Lung (tissue), 12 donors: ENCODE data around the gene S100A8. TPM values are rescaled to one million over a fixed set of nuclear protein-coding genes. Genes with fewer than 3 reads are reported as not detected.

Experiments used
- ATAC-seq: fragments of 200-7000 bp; cut with Tn5 transposase; one replicate; pipeline ENCODE4 v1.9.1; 2020; ENCODE audit warnings: moderate number of reproducible peaks; ENCODE audit not compliant: insufficient read depth, low FRiP score
- DNase-seq, 3 donors: peaks; one replicate each; pipeline ENCODE4 v3.0.0-alpha.2; 2013 to 2017
- H3K27ac ChIP-seq, 2 donors: one replicate each; pipeline ENCODE4 v1.5.1; 2013; ENCODE audit warnings: mild to moderate bottlenecking in 2 of 2, moderate library complexity in 2 of 2, control low read depth in 1 of 2, inconsistent platforms in 1 of 2, low read depth in 1 of 2, low read length in 1 of 2
- H3K27me3 ChIP-seq, 3 donors: one replicate each; pipeline ENCODE4 v1.5.1; 2013; ENCODE audit warnings: low read length in 2 of 3; ENCODE audit not compliant: control insufficient read depth in 3 of 3, insufficient read depth in 3 of 3
- H3K36me3 ChIP-seq, 4 donors: one replicate each; pipeline ENCODE4 v1.5.1; 2013; ENCODE audit warnings: low read length in 4 of 4, mild to moderate bottlenecking in 1 of 4, moderate library complexity in 1 of 4; ENCODE audit not compliant: control insufficient read depth in 4 of 4, insufficient read depth in 4 of 4
- H3K4me1 ChIP-seq, 5 donors: one replicate each; pipeline ENCODE4 v1.5.1; 2013; ENCODE audit warnings: low read length in 5 of 5, mild to moderate bottlenecking in 2 of 5, moderate library complexity in 1 of 5; ENCODE audit not compliant: control insufficient read depth in 5 of 5, insufficient read depth in 5 of 5
- H3K4me3 ChIP-seq: one replicate; pipeline ENCODE4 v1.5.1; 2013; ENCODE audit warnings: mild to moderate bottlenecking, control low read depth, moderate library complexity
- H3K9ac ChIP-seq, 2 donors: one replicate each; pipeline ENCODE4 v1.5.1; 2013; ENCODE audit warnings: low read length in 2 of 2, control low read depth in 1 of 2; ENCODE audit not compliant: insufficient read depth in 1 of 2
- H3K9me3 ChIP-seq, 4 donors: one replicate each; pipeline ENCODE4 v1.5.1; 2013; ENCODE audit warnings: low read length in 3 of 4, mild to moderate bottlenecking in 1 of 4, moderate library complexity in 1 of 4; ENCODE audit not compliant: control insufficient read depth in 4 of 4, insufficient read depth in 3 of 4
- WGBS, 2 donors: extraction: QIAGEN DNeasy Blood & Tissue Kit; methylation state at CpG; one replicate each; pipeline ENCODE4 v1.1.7; 2013; 5-methylcytosine and 5-hydroxymethylcytosine counted together
- polyA plus RNA-seq, 2 donors: library from polyadenylated mRNA; stranded (reverse); fragments of 200-250 nt; gene quantifications; one replicate each; pipeline ENCODE4 v1.2.1, GENCODE V29; 2013
- total RNA-seq, 2 donors: library from RNA; depleted of rRNA in 1 of 2; stranded (reverse); fragments of >200 nt in 1 of 2; gene quantifications; one replicate each; pipeline ENCODE4 v1.2.1, GENCODE V29; 2014 to 2021
- TF ChIP-seq, protein P1 (sequence below): IDR thresholded peaks from 2 replicates; pipeline ENCODE4 v1.5.1; 2012; ENCODE audit warnings: mild to moderate bottlenecking; ENCODE audit errors: control extremely low read depth, extremely low read depth
- donor health status: control.
- donor health status: control.
- donor health status: Bipolar disorder and iron deficiency.
- donor health status: healthy.
- donor health status: DM: yes; HTN: yes; CAD: no.

The S100A8 gene
- total and polyA plus RNA-seq, 4 donors = 69.8 to 6,695 (median 589) TPM

DNA sequence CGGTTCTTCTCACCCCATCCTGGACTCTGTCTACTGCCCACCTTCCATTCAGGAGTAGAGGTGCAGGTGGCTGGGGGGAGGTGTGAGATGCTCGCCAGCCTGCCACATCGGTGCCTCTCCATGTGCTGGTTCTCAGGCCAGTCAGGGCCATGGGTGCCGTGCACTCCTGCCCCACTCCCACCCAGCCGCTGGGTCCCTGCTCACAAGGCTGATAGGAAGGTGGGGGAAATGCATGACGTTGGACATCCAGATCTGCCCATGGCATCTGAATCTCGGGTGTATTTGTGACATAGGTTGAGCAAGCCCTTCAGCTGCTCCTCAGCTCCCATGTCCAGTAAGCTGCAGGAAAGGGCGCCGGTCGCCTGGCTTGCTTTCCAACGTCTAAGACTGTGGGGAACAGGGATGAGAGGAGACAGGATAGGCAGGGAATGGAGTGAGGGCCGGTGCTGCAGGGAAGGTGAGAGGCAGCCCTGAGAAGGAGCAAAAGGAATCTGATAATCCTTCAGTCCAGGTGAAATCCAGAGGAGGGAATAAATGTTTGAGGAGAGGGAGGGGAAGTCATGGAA, 37.3 kb upstream of the S100A8 start:
- DNase-seq (no peak), ATAC-seq (no peak)
- H3K27ac ChIP-seq = no peak overlapping the region

DNA sequence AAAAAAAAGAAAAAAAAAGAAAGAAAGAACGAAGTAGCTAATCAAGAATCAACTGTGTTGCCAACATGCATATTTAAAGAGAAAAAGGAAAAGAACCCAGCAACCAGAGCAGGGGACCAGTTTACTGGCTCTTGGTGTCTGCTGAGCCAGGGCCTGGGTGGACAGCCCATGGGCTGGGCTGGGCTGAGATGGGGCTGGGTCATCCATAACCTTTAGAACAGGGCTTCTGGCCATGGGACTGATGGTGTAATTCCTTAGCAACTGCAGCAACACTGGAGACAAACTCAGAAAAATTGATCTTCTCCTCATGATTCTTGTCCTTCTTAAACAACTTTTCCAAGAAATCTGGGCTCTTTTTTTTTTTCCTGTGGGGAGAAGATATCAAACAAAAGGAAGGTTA, 35.9 kb upstream of the S100A8 start:
- WGBS, 2 donors = 32 to 72% methylated on average over 1 of the region's 1 CpG
- no peak overlapping the region for H3K9ac ChIP-seq
- H3K36me3 ChIP-seq = no peaks in the 10 kb centered on the region
- H3K27me3 ChIP-seq = no peaks in the 10 kb centered on the region
- DNase-seq (no peak), ATAC-seq (no peak)
- H3K27ac ChIP-seq = no peak overlapping the region
- TF ChIP-seq, protein P1, sequence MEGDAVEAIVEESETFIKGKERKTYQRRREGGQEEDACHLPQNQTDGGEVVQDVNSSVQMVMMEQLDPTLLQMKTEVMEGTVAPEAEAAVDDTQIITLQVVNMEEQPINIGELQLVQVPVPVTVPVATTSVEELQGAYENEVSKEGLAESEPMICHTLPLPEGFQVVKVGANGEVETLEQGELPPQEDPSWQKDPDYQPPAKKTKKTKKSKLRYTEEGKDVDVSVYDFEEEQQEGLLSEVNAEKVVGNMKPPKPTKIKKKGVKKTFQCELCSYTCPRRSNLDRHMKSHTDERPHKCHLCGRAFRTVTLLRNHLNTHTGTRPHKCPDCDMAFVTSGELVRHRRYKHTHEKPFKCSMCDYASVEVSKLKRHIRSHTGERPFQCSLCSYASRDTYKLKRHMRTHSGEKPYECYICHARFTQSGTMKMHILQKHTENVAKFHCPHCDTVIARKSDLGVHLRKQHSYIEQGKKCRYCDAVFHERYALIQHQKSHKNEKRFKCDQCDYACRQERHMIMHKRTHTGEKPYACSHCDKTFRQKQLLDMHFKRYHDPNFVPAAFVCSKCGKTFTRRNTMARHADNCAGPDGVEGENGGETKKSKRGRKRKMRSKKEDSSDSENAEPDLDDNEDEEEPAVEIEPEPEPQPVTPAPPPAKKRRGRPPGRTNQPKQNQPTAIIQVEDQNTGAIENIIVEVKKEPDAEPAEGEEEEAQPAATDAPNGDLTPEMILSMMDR = no peak
- H3K4me3 ChIP-seq = no peak overlapping the region
- peaks cover 0 to 3% (median 0%) of the 10 kb centered on the region in 4 donors for H3K9me3 ChIP-seq
- no peaks in the 10 kb centered on the region for H3K4me1 ChIP-seq

More for the DNA sequence above, 37.3 kb upstream of the S100A8 start:
- WGBS, 2 donors = 67 to 79% methylated on average over 12 of the region's 12 CpGs
- H3K9me3 ChIP-seq = peaks cover 0 to 5% (median 0%) of the 10 kb centered on the region in 4 donors
- H3K4me1 ChIP-seq = no peaks in the 10 kb centered on the region
- TF ChIP-seq, protein P1 = no peak
- no peak overlapping the region for H3K9ac ChIP-seq
- no peak overlapping the region for H3K4me3 ChIP-seq
- no peaks in the 10 kb centered on the region for H3K36me3 ChIP-seq
- H3K27me3 ChIP-seq = no peaks in the 10 kb centered on the region

DNA sequence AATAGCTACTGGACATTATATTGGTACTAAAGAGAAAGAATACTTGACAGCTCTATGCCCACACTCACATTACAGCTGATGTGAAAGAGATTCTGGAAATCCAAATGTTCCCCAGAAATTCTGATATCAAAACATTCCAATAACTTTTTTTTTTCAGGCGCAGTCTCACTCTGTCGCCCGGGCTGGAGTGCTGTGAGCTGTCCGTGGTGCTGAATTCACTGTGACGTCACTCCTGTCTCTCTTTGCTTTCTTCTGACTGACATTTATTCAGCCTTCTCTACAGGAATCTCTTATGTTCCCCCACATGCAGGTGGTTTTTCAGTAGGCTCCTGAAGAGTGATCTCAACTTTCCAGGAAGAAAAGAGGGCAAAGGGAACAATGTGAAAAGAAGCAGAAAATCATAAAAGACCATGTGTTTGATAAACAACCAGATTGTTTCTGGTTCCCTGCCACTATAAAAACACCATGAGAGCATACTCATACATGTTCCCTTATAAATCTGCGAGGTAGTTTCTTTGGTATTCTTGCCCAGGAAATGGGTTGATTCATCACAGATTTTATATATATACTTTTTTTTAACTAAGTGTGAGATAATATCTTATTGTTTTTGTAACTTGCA, 31.7 kb upstream of the S100A8 start:
- peak; percentile 72 for ATAC-seq

More for the DNA sequence above, 31.7 kb upstream of the S100A8 start:
- peaks cover 0 to 4% (median 0%) of the 10 kb centered on the region in 4 donors for H3K9me3 ChIP-seq
- no peak overlapping the region for H3K9ac ChIP-seq
- TF ChIP-seq, protein P1 = no peak
- no peaks in the 10 kb centered on the region for H3K36me3 ChIP-seq
- no peaks in the 10 kb centered on the region for H3K27me3 ChIP-seq
- H3K4me1 ChIP-seq = no peaks in the 10 kb centered on the region
- no peak overlapping the region for H3K4me3 ChIP-seq
- DNase-seq = peak; percentile 85 to 89 (median 86)
- WGBS, 2 donors = 7 to 8% methylated on average over 6 of the region's 6 CpGs
- H3K27ac ChIP-seq = no peak overlapping the region
